ENCODE data around the gene TMEM196. TPM values are rescaled to one million over a fixed set of nuclear protein-coding genes. Genes with fewer than 3 reads are reported as not detected.
A peak's percentile ranks its signal among the peaks of the same experiment; 100 is the strongest.

Gene TMEM196
- total RNA-seq, 4 donors from 2014 or later, result 3.4 TPM; not detected in 3

GRCh38 chr7:19752020-19752419 is 21.4 kb downstream of the TMEM196 start:
- Histone ChIP-seq H3K36me3 (no peaks in the 10 kb centered on the region), H3K27ac (no peak overlapping the region), H3K9me3 (no peaks in the 10 kb centered on the region), H3K4me3 (no peak overlapping the region), H3K4me1 (no peaks in the 10 kb centered on the region), H3K27me3 (no peaks in the 10 kb centered on the region)
- TF ChIP-seq POLR2AphosphoS5 (IDR thresholded peaks at IDR 0.05), result no peak
- no peak for TF ChIP-seq CTCF (IDR thresholded peaks at IDR 0.05)
- no peak for TF ChIP-seq POLR2A (IDR thresholded peaks at IDR 0.05)
- TF ChIP-seq EP300 (IDR thresholded peaks at IDR 0.05; ENCODE audit: low read depth), result no peak
- WGBS, 2 donors (ENCODE audit: low coverage in 1 of 2), result 78 to 80% methylated on average over 3 of the region's 3 CpGs
- no peak for DNase-seq
- in situ Hi-C loops (cut with MboI; ENCODE audit: low pct_ligation_motif_present in 1 of 4, low pct_unique_long_range_greater_than_20kb in 1 of 4, low sequenced_read_pairs in 3 of 4) (loop anchor here in 3 of 4 donors (10.0 to 25.0 kb wide), 5 partner anchors 410 to 843 kb away; partner anchors contain the start of gene ITGB8 (in 1 of the 3)), intact Hi-C loops (cut with DNase I; ENCODE audit: low total_unique reads) (loop anchor here (10.0 kb wide), 1 partner anchor 423 kb away; no protein-coding TSS in a partner anchor)

GRCh38 chr7:19749658-19750057 is 23.8 kb downstream of the TMEM196 start:
- intact Hi-C loops (cut with DNase I; ENCODE audit: low total_unique reads) (loop anchor here (10.0 kb wide), 1 partner anchor 425 kb away; no protein-coding TSS in a partner anchor), in situ Hi-C loops (cut with MboI; ENCODE audit: low pct_ligation_motif_present in 1 of 4, low pct_unique_long_range_greater_than_20kb in 1 of 4, low sequenced_read_pairs in 3 of 4) (loop anchor here (5.0 to 25.0 kb wide), 7 partner anchors 413 to 863 kb away; partner anchors contain the start of genes ABCB5 (in 1 of the 4) and ITGB8 (in 1 of the 4))
- Histone ChIP-seq H3K4me3 (no peak overlapping the region), H3K4me1 (no peaks in the 10 kb centered on the region), H3K36me3 (no peaks in the 10 kb centered on the region), H3K27ac (no peak overlapping the region), H3K9me3 (no peaks in the 10 kb centered on the region), H3K27me3 (no peaks in the 10 kb centered on the region)
- WGBS, 2 donors (ENCODE audit: low coverage in 1 of 2), result 24 to 47% methylated on average over 4 of the region's 4 CpGs
- TF ChIP-seq CTCF (IDR thresholded peaks at IDR 0.05) (no peak), POLR2AphosphoS5 (IDR thresholded peaks at IDR 0.05) (no peak), POLR2A (IDR thresholded peaks at IDR 0.05) (no peak), EP300 (IDR thresholded peaks at IDR 0.05; ENCODE audit: low read depth) (no peak)
- no peak for DNase-seq

GRCh38 chr7:19747740-19748339 is 25.6 kb downstream of the TMEM196 start:
- WGBS, 2 donors (ENCODE audit: low coverage in 1 of 2), result 26 to 31% methylated on average over 4 of the region's 4 CpGs
- no peak for DNase-seq
- no peak overlapping the region for H3K4me3 ChIP-seq
- intact Hi-C loops (cut with DNase I; ENCODE audit: low total_unique reads), result no loop called here
- H3K36me3 ChIP-seq, result no peaks in the 10 kb centered on the region
- no peaks in the 10 kb centered on the region for H3K4me1 ChIP-seq
- TF ChIP-seq POLR2A (IDR thresholded peaks at IDR 0.05) (no peak), POLR2AphosphoS5 (IDR thresholded peaks at IDR 0.05) (no peak), EP300 (IDR thresholded peaks at IDR 0.05; ENCODE audit: low read depth) (no peak), CTCF (IDR thresholded peaks at IDR 0.05) (peak; percentile 36 to 50 (median 47))
- H3K27me3 ChIP-seq, result no peaks in the 10 kb centered on the region
- H3K9me3 ChIP-seq, result no peaks in the 10 kb centered on the region
- in situ Hi-C loops (cut with MboI; ENCODE audit: low pct_ligation_motif_present in 1 of 4, low pct_unique_long_range_greater_than_20kb in 1 of 4, low sequenced_read_pairs in 3 of 4), result loop anchor here in 2 of 4 donors (5.0 to 25.0 kb wide), 2 partner anchors 849 to 864 kb away; partner anchors contain the start of gene ABCB5 (in 1 of the 2)
- H3K27ac ChIP-seq, result no peak overlapping the region

- Histone ChIP-seq H3K36me3 (no peaks in the 10 kb centered on the region), H3K27me3 (no peaks in the 10 kb centered on the region), H3K9me3 (no peaks in the 10 kb centered on the region), H3K4me3 (no peak overlapping the region), H3K4me1 (no peaks in the 10 kb centered on the region), H3K27ac (no peak overlapping the region)
- intact Hi-C loops (cut with DNase I; ENCODE audit: low total_unique reads) (no loop called here), in situ Hi-C loops (cut with MboI; ENCODE audit: low pct_ligation_motif_present in 1 of 4, low pct_unique_long_range_greater_than_20kb in 1 of 4, low sequenced_read_pairs in 3 of 4) (loop anchor here in 1 of 4 donors (25.0 kb wide), 1 partner anchor 868 kb away; the partner anchor contains the start of gene ABCB5)
- DNase-seq, result no peak
- TF ChIP-seq POLR2AphosphoS5 (IDR thresholded peaks at IDR 0.05), result no peak
- no peak for TF ChIP-seq EP300 (IDR thresholded peaks at IDR 0.05; ENCODE audit: low read depth)
- no peak for TF ChIP-seq CTCF (IDR thresholded peaks at IDR 0.05)
- no peak for TF ChIP-seq POLR2A (IDR thresholded peaks at IDR 0.05)
- 7 to 41% methylated on average over 1 of the region's 1 CpG for WGBS, 2 donors (ENCODE audit: low coverage in 1 of 2)
These were observed 29.3 kb downstream of the TMEM196 start for GRCh38 chr7:19744075-19744474.

Measured in transverse colon (tissue), 4 donors.